HG02852 (cell line): ENCODE data around the gene CANT1.

ENCODE experiments used
- ATAC-seq: cut with Tn5 transposase; IDR thresholded peaks from one replicate; pipeline ENCODE4 v1.9.1; 2021; ENCODE audit warnings: mild to moderate bottlenecking, moderate library complexity; ENCODE audit not compliant: unreplicated experiment

The CANT1 gene

GRCh38 chr17:78979780-78980623 lies 29.6 kb downstream of the CANT1 start, which contains the start of gene LGALS3BP:
LGALS3BP (minus strand) TSS chr17:78979923; CDS start chr17:78977191, 2,732 bp downstream.
- ATAC-seq = no peak

GRCh38 chr17:78977997-78978973 lies 31.3 kb downstream of the CANT1 start:
- no peak for ATAC-seq

- no peak for ATAC-seq
Measured at GRCh38 chr17:78977681-78977943, 32.0 kb downstream of the CANT1 start.

- no peak for ATAC-seq
Measured at GRCh38 chr17:78976907-78977680, 32.5 kb downstream of the CANT1 start.

GRCh38 chr17:78974635-78975591 lies 34.7 kb downstream of the CANT1 start:
- no peak for ATAC-seq

- no peak for ATAC-seq
Measured at GRCh38 chr17:78973792-78974520, 35.6 kb downstream of the CANT1 start.

GRCh38 chr17:78973196-78973595 lies 36.4 kb downstream of the CANT1 start:
- no peak for ATAC-seq

- ATAC-seq = no peak
Measured at GRCh38 chr17:78972507-78973105, 37.0 kb downstream of the CANT1 start.

- ATAC-seq = no peak
Measured at GRCh38 chr17:78971756-78972506, 37.6 kb downstream of the CANT1 start.

- no peak for ATAC-seq
Measured at GRCh38 chr17:78970834-78971755, 38.5 kb downstream of the CANT1 start.

GRCh38 chr17:78969865-78970264 lies 39.7 kb downstream of the CANT1 start:
- no peak for ATAC-seq

GRCh38 chr17:78967782-78968362 lies 41.7 kb downstream of the CANT1 start:
- no peak for ATAC-seq

- no peak for ATAC-seq
Measured at GRCh38 chr17:78966910-78967600, 42.5 kb downstream of the CANT1 start.

- no peak for ATAC-seq
Measured at GRCh38 chr17:78966123-78966813, 43.3 kb downstream of the CANT1 start.

- ATAC-seq = no peak
Measured at GRCh38 chr17:78965491-78965924, 44.1 kb downstream of the CANT1 start.
